Suppressor macrophage treated with lipopolysaccharide for 4 hours (primary cell): ENCODE results near the gene RPP25.
"Not testable (repeated sequence)": the region's sequence is repeated elsewhere in the genome, so short reads cannot be mapped to it uniquely, and the experiment has no call there.

Experiments
- DNase-seq: peaks from one replicate; pipeline ENCODE4 v3.0.0-alpha.2; 2020

RPP25 gene

GRCh38 chr15:74962219-74962618 is 5.6 kb upstream of the RPP25 start:
- DNase-seq = no peak

- no peak for DNase-seq
These were observed 5.0 kb upstream of the RPP25 start for GRCh38 chr15:74961616-74962015.

- no peak for DNase-seq
These were observed 4.5 kb upstream of the RPP25 start for GRCh38 chr15:74960995-74961588.

- DNase-seq = no peak
These were observed 3.7 kb upstream of the RPP25 start for GRCh38 chr15:74960286-74960685.

GRCh38 chr15:74959586-74959939 is 3.0 kb upstream of the RPP25 start:
- DNase-seq = no peak

GRCh38 chr15:74958908-74959585 is 2.5 kb upstream of the RPP25 start:
- no peak for DNase-seq

GRCh38 chr15:74958320-74958907 is 1.8 kb upstream of the RPP25 start:
- DNase-seq = peak; percentile 69

- DNase-seq = no peak
These were observed 984 bp upstream of the RPP25 start for GRCh38 chr15:74957476-74958035.

GRCh38 chr15:74955796-74956647 is 550 bp downstream of the RPP25 start:
- peak; percentile 73 for DNase-seq

GRCh38 chr15:74955017-74955416 is 1.6 kb downstream of the RPP25 start:
- DNase-seq = no peak

GRCh38 chr15:74954515-74954914 is 2.1 kb downstream of the RPP25 start:
- no peak for DNase-seq

- DNase-seq = no peak
These were observed 5.6 kb downstream of the RPP25 start for GRCh38 chr15:74951006-74951405.

GRCh38 chr15:74950078-74950908 is 6.3 kb downstream of the RPP25 start:
- peak; percentile 84 for DNase-seq

- DNase-seq = peak; percentile 98
These were observed 18.8 kb downstream of the RPP25 start, which contains the start of gene COX5A for GRCh38 chr15:74937590-74938371. Gene COX5A (minus strand): TSS chr15:74938073. CDS start chr15:74938014, 59 bp downstream.

GRCh38 chr15:74937272-74937589 is 19.3 kb downstream of the RPP25 start:
- no peak for DNase-seq

- DNase-seq = not testable (repeated sequence)
These were observed 21.4 kb downstream of the RPP25 start for GRCh38 chr15:74935193-74935592.

GRCh38 chr15:74933573-74933972 is 23.0 kb downstream of the RPP25 start:
- DNase-seq = no peak

GRCh38 chr15:74928771-74929198 is 27.8 kb downstream of the RPP25 start:
- DNase-seq = no peak

GRCh38 chr15:74924525-74924924 is 32.0 kb downstream of the RPP25 start:
- no peak for DNase-seq

- peak; percentile 63 for DNase-seq
These were observed 36.1 kb downstream of the RPP25 start for GRCh38 chr15:74920456-74920855.

- no peak for DNase-seq
These were observed 38.9 kb downstream of the RPP25 start for GRCh38 chr15:74917676-74918075.
